ENCODE data around the gene SFTA2.

The SFTA2 gene

DNA sequence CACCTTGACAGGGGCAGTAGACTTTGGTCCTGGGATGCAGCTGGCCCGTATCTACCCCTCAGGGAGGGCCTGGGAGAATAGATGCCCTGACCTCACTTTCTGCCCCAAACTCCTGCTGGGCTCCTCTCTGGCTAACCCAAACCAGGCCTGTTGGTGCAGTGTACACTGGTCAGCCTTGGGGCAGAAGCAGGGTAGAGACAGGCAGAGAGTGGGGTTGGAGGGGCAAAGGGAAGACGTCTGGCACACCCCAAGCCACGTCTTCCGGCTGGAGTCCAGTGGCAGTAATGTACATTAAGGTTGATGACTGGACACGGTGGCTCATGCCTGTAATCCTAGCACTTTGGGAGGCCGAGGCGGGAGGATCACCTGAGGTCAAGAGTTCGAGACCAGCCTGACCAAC lies 38.3 kb downstream of the SFTA2 start:
- H3K4me3 ChIP-seq (ENCODE audit: low read depth in 1 of 2, low read length in 2 of 2) = no peak overlapping the region
- no peak overlapping the region for H3K27ac ChIP-seq (ENCODE audit: low read depth, low read length)
- H3K9me3 ChIP-seq (ENCODE audit: control insufficient read depth in 1 of 2, low read length in 2 of 2) = no peaks in the 10 kb centered on the region
- H3K4me1 ChIP-seq (ENCODE audit: control insufficient read depth in 1 of 2, insufficient read depth in 2 of 2, low read length in 2 of 2) = no peaks in the 10 kb centered on the region
- H3K36me3 ChIP-seq (ENCODE audit: control insufficient read depth in 1 of 2, insufficient read depth in 2 of 2, low read length in 2 of 2) = peaks cover 59 to 99% of the 10 kb centered on the region in 2 donors
- H3K9ac ChIP-seq (ENCODE audit: low read depth in 1 of 2, low read length in 2 of 2) = no peak overlapping the region
- no peaks in the 10 kb centered on the region for H3K27me3 ChIP-seq (ENCODE audit: control insufficient read depth in 1 of 2, insufficient read depth in 2 of 2, low read length in 2 of 2)

DNA sequence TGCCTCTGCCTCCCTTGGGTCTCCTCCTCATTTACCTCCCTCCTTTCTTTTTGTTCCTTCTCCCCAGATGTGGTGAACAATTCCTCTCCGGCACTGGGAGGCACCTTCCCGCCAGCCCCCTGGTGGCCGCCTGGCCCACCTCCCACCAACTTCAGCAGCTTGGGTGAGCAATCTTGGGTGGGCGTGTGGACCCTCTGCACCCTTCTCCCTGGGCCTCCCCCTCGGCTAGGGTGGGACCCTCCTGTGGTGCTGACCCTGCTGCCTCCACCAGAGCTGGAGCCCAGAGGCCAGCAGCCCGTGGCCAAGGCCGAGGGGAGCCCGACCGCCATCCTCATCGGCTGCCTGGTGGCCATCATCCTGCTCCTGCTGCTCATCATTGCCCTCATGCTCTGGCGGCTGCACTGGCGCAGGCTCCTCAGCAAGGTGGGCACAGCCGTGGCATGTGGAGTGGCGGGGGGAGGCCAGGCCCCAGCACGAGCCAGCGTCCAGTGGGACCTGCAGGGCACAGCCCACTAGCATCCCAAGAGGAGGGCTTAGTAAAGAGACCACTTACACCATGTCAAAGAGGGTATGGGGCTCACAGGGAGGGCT lies 38.9 kb downstream of the SFTA2 start:
- H3K27me3 ChIP-seq (ENCODE audit: control insufficient read depth in 1 of 2, insufficient read depth in 2 of 2, low read length in 2 of 2) = no peaks in the 10 kb centered on the region
- H3K9me3 ChIP-seq (ENCODE audit: control insufficient read depth in 1 of 2, low read length in 2 of 2) = no peaks in the 10 kb centered on the region
- H3K9ac ChIP-seq (ENCODE audit: low read depth in 1 of 2, low read length in 2 of 2) = no peak overlapping the region
- no peak overlapping the region for H3K4me3 ChIP-seq (ENCODE audit: low read depth in 1 of 2, low read length in 2 of 2)
- H3K36me3 ChIP-seq (ENCODE audit: control insufficient read depth in 1 of 2, insufficient read depth in 2 of 2, low read length in 2 of 2) = peaks cover 54 to 96% of the 10 kb centered on the region in 2 donors
- H3K27ac ChIP-seq (ENCODE audit: low read depth, low read length) = no peak overlapping the region
- no peaks in the 10 kb centered on the region for H3K4me1 ChIP-seq (ENCODE audit: control insufficient read depth in 1 of 2, insufficient read depth in 2 of 2, low read length in 2 of 2)

DNA sequence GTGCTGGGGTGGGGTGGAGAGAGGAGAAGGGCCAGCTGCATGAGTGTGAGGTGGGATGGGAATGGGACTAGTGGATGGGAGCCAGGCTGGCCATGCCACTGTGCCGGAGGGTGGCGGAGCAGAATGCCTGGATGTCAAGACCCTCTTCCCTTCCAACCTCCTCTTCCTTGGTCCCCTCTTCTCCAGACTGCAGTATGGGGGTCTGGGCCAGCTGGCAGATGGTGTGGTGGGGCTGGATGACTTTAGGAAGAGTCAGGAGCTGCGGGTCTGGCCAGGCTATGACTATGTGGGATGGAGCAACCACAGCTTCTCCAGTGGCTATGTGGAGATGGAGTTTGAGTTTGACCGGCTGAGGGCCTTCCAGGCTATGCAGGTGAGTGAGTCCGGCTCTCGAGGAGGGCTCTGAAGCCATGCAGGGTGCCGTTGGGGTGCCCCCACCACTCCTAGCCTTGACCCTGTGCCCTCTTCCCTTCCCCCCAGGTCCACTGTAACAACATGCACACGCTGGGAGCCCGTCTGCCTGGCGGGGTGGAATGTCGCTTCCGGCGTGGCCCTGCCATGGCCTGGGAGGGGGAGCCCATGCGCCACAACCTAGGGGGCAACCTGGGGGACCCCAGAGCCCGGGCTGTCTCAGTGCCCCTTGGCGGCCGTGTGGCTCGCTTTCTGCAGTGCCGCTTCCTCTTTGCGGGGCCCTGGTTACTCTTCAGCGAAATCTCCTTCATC lies 40.0 kb downstream of the SFTA2 start:
- peaks cover 46 to 86% of the 10 kb centered on the region in 2 donors for H3K36me3 ChIP-seq (ENCODE audit: control insufficient read depth in 1 of 2, insufficient read depth in 2 of 2, low read length in 2 of 2)
- H3K4me3 ChIP-seq (ENCODE audit: low read depth in 1 of 2, low read length in 2 of 2) = no peak overlapping the region
- H3K9me3 ChIP-seq (ENCODE audit: control insufficient read depth in 1 of 2, low read length in 2 of 2) = no peaks in the 10 kb centered on the region
- H3K27ac ChIP-seq (ENCODE audit: low read depth, low read length) = no peak overlapping the region
- no peak overlapping the region for H3K9ac ChIP-seq (ENCODE audit: low read depth in 1 of 2, low read length in 2 of 2)
- no peaks in the 10 kb centered on the region for H3K27me3 ChIP-seq (ENCODE audit: control insufficient read depth in 1 of 2, insufficient read depth in 2 of 2, low read length in 2 of 2)
- H3K4me1 ChIP-seq (ENCODE audit: control insufficient read depth in 1 of 2, insufficient read depth in 2 of 2, low read length in 2 of 2) = peaks cover 0 to under 1% of the 10 kb centered on the region in 2 donors

DNA sequence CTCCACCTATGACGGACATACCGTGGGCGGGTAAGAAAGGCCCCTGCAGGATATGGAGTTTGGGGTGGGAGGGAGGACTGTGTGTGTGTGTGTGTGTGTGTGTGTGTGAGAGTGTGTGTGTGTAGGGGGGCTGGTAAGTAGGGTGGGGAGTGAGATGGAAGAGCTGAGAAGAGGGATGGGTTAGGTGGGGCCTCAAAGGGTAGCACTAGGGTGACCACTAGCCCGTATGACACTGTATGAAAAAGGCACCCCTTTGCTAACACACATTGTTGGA lies 40.6 kb downstream of the SFTA2 start:
- Histone ChIP-seq H3K9me3 (ENCODE audit: control insufficient read depth in 1 of 2, low read length in 2 of 2) (no peaks in the 10 kb centered on the region), H3K27me3 (ENCODE audit: control insufficient read depth in 1 of 2, insufficient read depth in 2 of 2, low read length in 2 of 2) (no peaks in the 10 kb centered on the region), H3K27ac (ENCODE audit: low read depth, low read length) (no peak overlapping the region), H3K9ac (ENCODE audit: low read depth in 1 of 2, low read length in 2 of 2) (no peak overlapping the region), H3K36me3 (ENCODE audit: control insufficient read depth in 1 of 2, insufficient read depth in 2 of 2, low read length in 2 of 2) (peaks cover 46 to 80% of the 10 kb centered on the region in 2 donors), H3K4me3 (ENCODE audit: low read depth in 1 of 2, low read length in 2 of 2) (no peak overlapping the region), H3K4me1 (ENCODE audit: control insufficient read depth in 1 of 2, insufficient read depth in 2 of 2, low read length in 2 of 2) (peaks cover 5 to 6% of the 10 kb centered on the region in 2 donors)

DNA sequence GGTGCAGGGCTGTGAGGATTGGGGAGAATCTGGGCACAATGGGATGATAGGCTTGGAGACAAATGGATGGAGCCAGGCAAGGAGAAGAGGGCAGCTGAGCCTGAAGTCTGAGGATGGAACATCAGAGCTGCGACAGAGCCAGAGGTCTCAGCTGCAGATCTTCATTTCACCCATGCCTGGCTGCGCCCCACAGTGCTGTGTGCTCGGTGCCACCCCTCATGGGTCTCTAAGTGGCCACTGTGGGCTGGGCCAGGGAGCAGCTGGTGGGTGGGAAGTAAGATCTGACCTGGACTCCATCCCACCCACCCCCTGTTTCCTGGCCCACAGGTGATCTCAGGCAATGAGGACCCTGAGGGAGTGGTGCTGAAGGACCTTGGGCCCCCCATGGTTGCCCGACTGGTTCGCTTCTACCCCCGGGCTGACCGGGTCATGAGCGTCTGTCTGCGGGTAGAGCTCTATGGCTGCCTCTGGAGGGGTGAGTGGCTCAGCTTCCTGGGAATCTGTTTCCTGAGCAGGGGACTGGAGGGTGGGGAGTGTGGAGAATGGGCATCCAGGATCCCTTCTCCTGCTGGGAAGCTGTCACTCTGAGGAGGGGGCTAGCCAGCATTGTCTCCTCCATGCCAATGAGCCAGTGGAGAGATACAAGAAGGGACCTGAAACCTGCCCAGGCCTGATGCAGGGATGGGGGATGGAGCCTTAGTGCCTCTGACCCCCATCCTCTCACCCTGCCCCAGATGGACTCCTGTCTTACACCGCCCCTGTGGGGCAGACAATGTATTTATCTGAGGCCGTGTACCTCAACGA lies 41.1 kb downstream of the SFTA2 start:
- Histone ChIP-seq H3K27ac (ENCODE audit: low read depth, low read length) (no peak overlapping the region), H3K4me3 (ENCODE audit: low read depth in 1 of 2, low read length in 2 of 2) (no peak overlapping the region), H3K9me3 (ENCODE audit: control insufficient read depth in 1 of 2, low read length in 2 of 2) (no peaks in the 10 kb centered on the region), H3K9ac (ENCODE audit: low read depth in 1 of 2, low read length in 2 of 2) (no peak overlapping the region), H3K36me3 (ENCODE audit: control insufficient read depth in 1 of 2, insufficient read depth in 2 of 2, low read length in 2 of 2) (peaks cover 45 to 74% of the 10 kb centered on the region in 2 donors), H3K27me3 (ENCODE audit: control insufficient read depth in 1 of 2, insufficient read depth in 2 of 2, low read length in 2 of 2) (no peaks in the 10 kb centered on the region), H3K4me1 (ENCODE audit: control insufficient read depth in 1 of 2, insufficient read depth in 2 of 2, low read length in 2 of 2) (peaks cover 10 to 12% of the 10 kb centered on the region in 2 donors)

DNA sequence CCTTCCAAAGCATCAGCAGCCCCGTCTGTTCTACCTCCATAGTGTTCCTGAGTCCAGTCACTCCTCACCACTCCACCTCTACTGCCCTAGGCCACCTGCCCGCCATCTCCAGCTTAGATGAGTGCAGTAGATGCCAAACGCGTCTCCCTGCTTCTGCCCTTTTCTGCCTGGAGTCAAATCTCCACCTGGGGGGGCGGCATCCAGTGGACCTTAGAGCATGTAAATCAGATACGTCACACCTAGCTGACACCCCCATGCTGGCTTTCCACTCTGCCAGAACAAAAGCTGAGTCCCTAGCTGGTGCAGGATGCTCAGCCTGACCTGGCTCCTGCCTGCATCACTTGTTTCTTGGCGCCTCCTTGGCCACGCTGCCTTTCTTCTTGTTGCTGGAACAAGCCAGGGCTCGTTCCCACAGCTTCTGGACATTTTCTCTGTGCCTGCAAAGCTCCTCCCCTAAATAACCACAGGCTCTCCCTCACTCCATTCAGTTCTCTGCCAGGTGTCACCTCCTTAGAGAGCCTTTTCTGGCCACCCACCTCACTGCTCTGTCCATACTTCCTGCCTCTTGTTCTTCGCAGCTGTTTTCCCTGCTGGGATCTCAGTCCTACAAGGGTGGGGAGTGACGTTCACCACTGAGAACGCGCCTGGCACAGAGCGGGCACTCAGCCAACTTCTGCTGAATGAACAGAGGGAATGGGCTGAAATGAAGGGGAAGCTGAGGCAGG lies 41.9 kb downstream of the SFTA2 start:
- no peaks in the 10 kb centered on the region for H3K27me3 ChIP-seq (ENCODE audit: control insufficient read depth in 1 of 2, insufficient read depth in 2 of 2, low read length in 2 of 2)
- peaks cover 18 to 19% of the 10 kb centered on the region in 2 donors for H3K4me1 ChIP-seq (ENCODE audit: control insufficient read depth in 1 of 2, insufficient read depth in 2 of 2, low read length in 2 of 2)
- no peaks in the 10 kb centered on the region for H3K9me3 ChIP-seq (ENCODE audit: control insufficient read depth in 1 of 2, low read length in 2 of 2)
- H3K9ac ChIP-seq (ENCODE audit: low read depth in 1 of 2, low read length in 2 of 2) = no peak overlapping the region
- H3K36me3 ChIP-seq (ENCODE audit: control insufficient read depth in 1 of 2, insufficient read depth in 2 of 2, low read length in 2 of 2) = peaks cover 38 to 67% of the 10 kb centered on the region in 2 donors
- no peak overlapping the region for H3K4me3 ChIP-seq (ENCODE audit: low read depth in 1 of 2, low read length in 2 of 2)
- no peak overlapping the region for H3K27ac ChIP-seq (ENCODE audit: low read depth, low read length)

DNA sequence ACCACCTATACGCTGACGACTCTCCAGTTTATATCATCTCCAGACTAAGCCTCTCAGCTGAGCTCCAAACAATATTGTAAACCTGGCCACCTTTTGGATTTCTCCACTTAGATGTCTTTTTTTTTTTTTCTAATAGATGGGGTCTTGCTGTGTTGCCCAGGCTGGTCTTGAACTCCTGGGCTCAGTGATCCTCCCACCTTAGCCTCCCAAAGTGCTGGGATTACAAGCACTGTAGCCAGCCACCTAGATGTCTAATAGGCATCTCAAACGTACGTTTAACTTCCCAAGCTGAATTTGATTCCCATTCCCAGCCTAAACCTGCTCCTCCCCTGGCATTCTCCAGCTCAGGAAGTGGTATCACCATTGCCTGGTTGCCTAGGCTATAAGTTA lies 42.5 kb downstream of the SFTA2 start:
- H3K4me1 ChIP-seq (ENCODE audit: control insufficient read depth in 1 of 2, insufficient read depth in 2 of 2, low read length in 2 of 2) = peaks cover 23% of the 10 kb centered on the region in 2 donors
- no peaks in the 10 kb centered on the region for H3K27me3 ChIP-seq (ENCODE audit: control insufficient read depth in 1 of 2, insufficient read depth in 2 of 2, low read length in 2 of 2)
- H3K9ac ChIP-seq (ENCODE audit: low read depth in 1 of 2, low read length in 2 of 2) = no peak overlapping the region
- H3K36me3 ChIP-seq (ENCODE audit: control insufficient read depth in 1 of 2, insufficient read depth in 2 of 2, low read length in 2 of 2) = peaks cover 32 to 61% of the 10 kb centered on the region in 2 donors
- no peak overlapping the region for H3K4me3 ChIP-seq (ENCODE audit: low read depth in 1 of 2, low read length in 2 of 2)
- no peaks in the 10 kb centered on the region for H3K9me3 ChIP-seq (ENCODE audit: control insufficient read depth in 1 of 2, low read length in 2 of 2)
- H3K27ac ChIP-seq (ENCODE audit: low read depth, low read length) = no peak overlapping the region

DNA sequence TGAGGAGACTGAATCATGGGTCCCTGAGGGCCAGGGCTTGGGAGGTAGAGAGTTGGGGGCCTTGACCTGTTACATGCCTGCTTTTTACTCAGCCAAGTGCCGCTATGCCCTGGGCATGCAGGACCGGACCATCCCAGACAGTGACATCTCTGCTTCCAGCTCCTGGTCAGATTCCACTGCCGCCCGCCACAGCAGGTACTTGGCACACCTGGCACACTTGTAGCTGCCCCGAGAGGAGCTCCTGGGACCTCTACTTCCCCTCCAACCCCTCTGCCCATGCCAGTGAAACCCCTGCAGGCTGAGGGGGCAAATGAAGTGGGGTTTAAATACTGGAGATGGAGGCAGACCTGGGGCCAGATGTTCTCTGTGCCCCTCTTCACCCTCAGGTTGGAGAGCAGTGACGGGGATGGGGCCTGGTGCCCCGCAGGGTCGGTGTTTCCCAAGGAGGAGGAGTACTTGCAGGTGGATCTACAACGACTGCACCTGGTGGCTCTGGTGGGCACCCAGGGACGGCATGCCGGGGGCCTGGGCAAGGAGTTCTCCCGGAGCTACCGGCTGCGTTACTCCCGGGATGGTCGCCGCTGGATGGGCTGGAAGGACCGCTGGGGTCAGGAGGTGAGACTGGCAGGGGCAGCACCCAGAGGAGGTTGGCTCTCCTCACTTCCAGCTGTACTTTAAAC lies 43.0 kb downstream of the SFTA2 start:
- H3K4me1 ChIP-seq (ENCODE audit: control insufficient read depth in 1 of 2, insufficient read depth in 2 of 2, low read length in 2 of 2) = peaks cover 23% of the 10 kb centered on the region in 2 donors
- H3K4me3 ChIP-seq (ENCODE audit: low read depth in 1 of 2, low read length in 2 of 2) = no peak overlapping the region
- peaks cover 27 to 56% of the 10 kb centered on the region in 2 donors for H3K36me3 ChIP-seq (ENCODE audit: control insufficient read depth in 1 of 2, insufficient read depth in 2 of 2, low read length in 2 of 2)
- H3K27me3 ChIP-seq (ENCODE audit: control insufficient read depth in 1 of 2, insufficient read depth in 2 of 2, low read length in 2 of 2) = no peaks in the 10 kb centered on the region
- no peak overlapping the region for H3K27ac ChIP-seq (ENCODE audit: low read depth, low read length)
- H3K9me3 ChIP-seq (ENCODE audit: control insufficient read depth in 1 of 2, low read length in 2 of 2) = no peaks in the 10 kb centered on the region
- no peak overlapping the region for H3K9ac ChIP-seq (ENCODE audit: low read depth in 1 of 2, low read length in 2 of 2)

DNA sequence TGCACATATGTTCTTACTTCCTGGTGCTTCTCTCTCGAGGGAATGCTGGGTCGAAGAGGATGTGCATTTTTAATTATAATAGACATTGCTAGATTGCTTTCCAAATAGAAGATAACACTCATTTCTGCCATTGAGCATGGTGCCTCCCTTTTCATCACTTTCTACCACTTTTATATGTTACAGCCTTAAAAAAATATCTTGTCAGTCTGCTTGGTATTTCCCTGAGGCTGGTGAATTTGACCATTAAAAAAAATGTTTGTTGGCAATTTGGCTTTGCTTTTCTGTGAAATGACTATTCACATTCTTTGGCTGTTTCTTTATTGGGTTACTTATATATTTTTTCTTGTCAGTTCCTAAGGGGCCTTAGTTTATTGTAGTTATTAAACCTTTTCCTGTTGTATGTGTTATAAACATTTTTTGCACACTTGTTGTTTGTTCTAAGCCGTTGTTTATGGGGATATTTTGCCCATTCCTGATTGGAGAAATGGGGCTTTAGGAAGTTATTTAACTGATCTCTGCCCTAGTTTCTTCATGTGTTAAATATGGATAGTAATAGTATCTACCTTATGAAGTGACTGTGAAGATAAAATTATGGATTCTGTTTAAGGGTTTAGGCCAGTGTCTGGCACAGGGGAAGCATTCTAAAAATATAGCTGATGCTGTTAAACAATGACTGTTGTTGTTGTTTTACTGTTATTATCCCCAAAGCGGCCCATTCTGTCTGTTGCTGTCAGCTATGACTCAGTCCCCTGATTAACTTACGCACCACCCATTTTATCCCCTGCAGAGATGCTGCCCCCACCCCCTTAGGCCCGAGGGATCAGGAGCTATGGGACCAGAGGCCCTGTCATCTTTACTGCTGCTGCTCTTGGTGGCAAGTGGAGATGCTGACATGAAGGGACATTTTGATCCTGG lies 43.8 kb downstream of the SFTA2 start:
- Histone ChIP-seq H3K36me3 (ENCODE audit: control insufficient read depth in 1 of 2, insufficient read depth in 2 of 2, low read length in 2 of 2) (peaks cover 27 to 48% of the 10 kb centered on the region in 2 donors), H3K27me3 (ENCODE audit: control insufficient read depth in 1 of 2, insufficient read depth in 2 of 2, low read length in 2 of 2) (no peaks in the 10 kb centered on the region), H3K9me3 (ENCODE audit: control insufficient read depth in 1 of 2, low read length in 2 of 2) (no peaks in the 10 kb centered on the region), H3K27ac (ENCODE audit: low read depth, low read length) (no peak overlapping the region), H3K9ac (ENCODE audit: low read depth in 1 of 2, low read length in 2 of 2) (no peak overlapping the region), H3K4me3 (ENCODE audit: low read depth in 1 of 2, low read length in 2 of 2) (no peak overlapping the region), H3K4me1 (ENCODE audit: control insufficient read depth in 1 of 2, insufficient read depth in 2 of 2, low read length in 2 of 2) (peaks cover 23% of the 10 kb centered on the region in 2 donors)
